HG03045 (cell line): ENCODE results near the gene SHROOM4.

Source experiments
- ATAC-seq: cut with Tn5 transposase; IDR thresholded peaks from one replicate; pipeline ENCODE4 v1.9.1; 2021; ENCODE audit warnings: mild to moderate bottlenecking, moderate library complexity; ENCODE audit not compliant: unreplicated experiment

Gene SHROOM4

GRCh38 chrX:50711907-50712306, 102.1 kb downstream of the SHROOM4 start:
- ATAC-seq: no peak

- ATAC-seq: no peak
Observed at GRCh38 chrX:50707955-50708699, 105.9 kb downstream of the SHROOM4 start.

- ATAC-seq: no peak
Observed at GRCh38 chrX:50707405-50707804, 106.6 kb downstream of the SHROOM4 start.

GRCh38 chrX:50705042-50705441, 109.0 kb downstream of the SHROOM4 start:
- ATAC-seq: no peak

GRCh38 chrX:50704360-50704759, 109.6 kb downstream of the SHROOM4 start:
- no peak for ATAC-seq

DNA sequence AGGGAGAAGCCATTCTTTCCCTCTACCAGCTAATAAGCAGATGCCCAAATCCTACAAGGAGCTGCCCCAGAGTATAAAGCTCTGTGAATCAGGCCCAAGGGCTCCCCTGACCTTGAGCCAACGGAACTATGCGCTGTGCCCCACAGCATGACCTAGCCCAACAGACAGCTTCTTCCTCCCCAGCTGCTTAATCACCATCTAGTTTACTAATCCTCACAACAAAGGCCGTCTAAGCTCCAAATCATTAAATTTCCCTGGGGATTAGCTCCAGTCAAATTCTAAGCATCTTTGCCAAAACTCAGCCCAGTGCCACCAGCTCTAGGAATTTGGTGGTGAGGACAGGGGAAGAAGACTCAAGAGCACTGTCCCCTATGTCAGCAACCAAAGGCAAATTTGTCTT, 113.1 kb downstream of the SHROOM4 start:
- ATAC-seq: no peak

DNA sequence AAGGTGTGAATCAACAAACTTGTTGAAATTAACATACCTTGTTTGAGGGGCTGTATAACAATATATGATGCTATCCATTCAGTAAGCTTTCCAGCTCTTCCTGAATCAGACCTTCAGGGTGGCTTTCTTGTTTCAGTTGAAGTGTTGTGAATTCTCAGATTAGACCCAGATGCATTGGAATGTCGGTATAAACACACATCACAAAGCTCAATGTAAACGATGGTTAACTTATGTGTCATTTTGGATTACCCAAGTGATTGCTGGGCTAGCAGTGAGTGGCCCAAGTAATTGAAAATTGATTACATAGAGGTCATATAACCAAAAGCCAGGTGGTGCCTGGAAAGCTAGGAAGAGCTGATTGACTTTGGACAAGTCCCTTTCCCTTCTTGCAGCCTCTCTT, 115.0 kb downstream of the SHROOM4 start:
- no peak for ATAC-seq

DNA sequence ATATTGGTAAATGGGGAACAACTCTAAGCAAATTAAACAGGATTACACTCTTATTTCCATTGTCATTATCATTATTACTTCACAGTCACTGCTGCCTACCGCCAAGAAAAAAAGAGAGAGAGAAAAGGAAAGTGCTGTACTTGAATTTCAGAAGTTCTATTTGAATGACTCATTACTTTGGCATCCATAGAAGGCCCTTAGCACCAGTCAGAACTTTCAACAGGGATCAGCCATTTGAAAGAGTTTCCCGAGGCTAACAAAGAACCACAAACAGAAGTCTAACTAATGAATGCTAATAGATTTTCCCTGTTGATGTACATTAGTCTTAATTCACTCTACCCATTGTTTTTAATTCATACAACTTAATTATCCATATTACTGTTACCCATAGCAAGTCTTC, 116.3 kb downstream of the SHROOM4 start:
- ATAC-seq: no peak

DNA sequence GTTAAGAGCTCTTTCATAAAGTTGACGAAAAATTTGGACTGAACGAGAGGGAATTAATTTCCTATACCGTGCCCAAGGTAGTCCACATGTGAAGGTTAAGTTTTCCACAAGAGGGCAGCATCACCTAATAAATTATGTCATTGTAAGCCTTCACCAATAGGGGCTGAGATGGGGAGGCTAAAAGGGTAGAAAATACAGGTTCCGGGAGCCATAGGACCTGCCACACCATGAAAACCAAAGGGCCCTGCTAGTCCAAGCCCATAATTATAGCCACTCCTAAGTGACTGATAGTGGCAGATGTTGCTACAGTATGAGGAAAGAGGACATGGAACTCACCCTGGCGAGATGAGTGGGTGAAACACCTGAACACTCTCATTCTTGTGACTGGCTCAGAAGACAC, 122.2 kb downstream of the SHROOM4 start:
- ATAC-seq: peak; percentile 79

- ATAC-seq: no peak
Observed at GRCh38 chrX:50684871-50685270, 129.1 kb downstream of the SHROOM4 start.

DNA sequence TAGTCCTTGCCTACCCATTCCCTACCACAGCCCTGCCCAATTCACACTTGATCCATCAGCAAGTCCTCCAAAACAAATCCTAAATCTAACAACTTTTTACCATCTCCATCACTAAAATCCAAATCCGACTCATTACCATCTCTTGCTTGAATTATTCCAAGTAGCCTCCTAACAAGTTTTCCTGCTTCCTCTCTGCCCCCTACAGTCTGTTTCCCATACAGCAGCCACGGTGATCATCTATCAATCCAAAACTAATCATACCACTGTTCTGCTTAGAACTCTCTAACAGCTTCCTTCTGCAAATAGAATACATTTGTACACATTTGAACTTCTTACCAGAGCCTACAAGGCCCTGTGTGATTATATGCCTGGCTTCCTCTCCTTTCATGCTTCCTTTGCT, 133.0 kb downstream of the SHROOM4 start:
- no peak for ATAC-seq

GRCh38 chrX:50677789-50678188, 136.2 kb downstream of the SHROOM4 start:
- ATAC-seq: no peak

GRCh38 chrX:50671661-50672060, 142.3 kb downstream of the SHROOM4 start:
- no peak for ATAC-seq

- ATAC-seq: no peak
Observed at GRCh38 chrX:50668860-50669259, 145.1 kb downstream of the SHROOM4 start.

DNA sequence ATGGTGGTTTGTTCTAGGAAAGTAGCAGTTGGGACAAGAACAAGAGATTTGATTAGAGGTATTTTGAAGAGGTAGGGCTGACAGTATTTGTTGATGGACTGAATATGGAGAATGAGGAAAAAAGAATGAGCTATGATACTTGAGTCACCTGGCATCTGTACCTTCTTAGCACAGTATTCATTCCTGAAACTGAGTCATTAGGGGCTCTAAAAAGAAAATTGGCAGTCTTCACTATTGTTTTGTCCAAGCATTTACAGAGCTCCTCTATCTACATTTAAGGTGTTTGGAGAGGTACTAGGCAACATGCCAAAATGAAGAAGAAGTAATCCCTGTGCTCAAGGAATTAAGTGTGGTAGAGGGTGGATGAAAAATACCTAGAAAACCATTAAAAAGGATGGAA, 165.8 kb downstream of the SHROOM4 start:
- ATAC-seq: no peak

GRCh38 chrX:50644496-50644895, 169.5 kb downstream of the SHROOM4 start:
- no peak for ATAC-seq

DNA sequence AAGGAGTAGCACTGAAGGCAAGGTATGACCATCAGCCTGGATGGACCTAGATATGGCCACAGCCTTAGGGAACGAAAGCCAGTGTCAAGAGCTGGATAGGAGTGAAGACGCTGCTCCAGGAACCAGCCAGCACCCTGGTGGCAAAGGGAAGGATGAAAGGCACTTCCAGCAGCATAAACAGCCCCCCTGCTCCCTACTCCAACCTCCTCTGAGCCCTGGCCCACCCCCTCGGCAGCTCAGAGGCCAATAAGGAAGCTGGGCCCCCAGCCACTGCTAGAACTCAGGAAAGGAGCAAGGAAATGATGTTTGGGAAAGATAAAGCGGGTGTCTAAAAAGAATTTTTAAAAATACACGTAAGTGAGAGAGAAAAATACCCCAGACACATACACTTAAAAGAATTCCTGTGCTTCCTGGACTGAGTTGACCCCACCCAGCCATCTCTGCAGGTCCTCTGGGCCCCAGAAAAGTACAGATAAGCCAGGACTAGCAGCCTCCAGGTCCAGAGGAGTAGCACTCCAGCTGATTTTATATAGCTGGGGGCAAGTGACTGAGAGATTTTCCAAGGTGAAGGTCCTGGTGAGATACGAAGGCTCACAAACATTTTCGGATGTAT, 170.4 kb downstream of the SHROOM4 start:
- no peak for ATAC-seq

DNA sequence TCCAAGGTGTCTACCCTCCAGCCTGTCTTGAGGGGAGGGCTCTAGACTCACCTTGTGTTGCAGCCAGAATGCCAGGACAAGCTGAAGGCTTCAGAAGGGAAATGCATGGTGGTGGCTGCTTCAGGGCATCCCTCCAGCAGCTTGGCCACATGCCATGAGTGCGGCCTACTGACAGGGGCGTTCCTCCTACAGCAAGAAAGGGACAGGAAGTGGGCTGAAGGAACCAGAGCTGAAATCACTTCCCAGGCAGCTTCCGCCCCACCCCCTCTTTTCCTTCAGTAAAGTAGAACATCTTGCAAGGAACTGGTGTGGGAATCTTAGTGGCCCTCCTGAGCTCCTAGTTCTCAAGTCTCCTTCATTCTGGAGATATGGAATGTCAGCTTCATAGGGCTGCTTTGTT, 175.9 kb downstream of the SHROOM4 start:
- no peak for ATAC-seq

DNA sequence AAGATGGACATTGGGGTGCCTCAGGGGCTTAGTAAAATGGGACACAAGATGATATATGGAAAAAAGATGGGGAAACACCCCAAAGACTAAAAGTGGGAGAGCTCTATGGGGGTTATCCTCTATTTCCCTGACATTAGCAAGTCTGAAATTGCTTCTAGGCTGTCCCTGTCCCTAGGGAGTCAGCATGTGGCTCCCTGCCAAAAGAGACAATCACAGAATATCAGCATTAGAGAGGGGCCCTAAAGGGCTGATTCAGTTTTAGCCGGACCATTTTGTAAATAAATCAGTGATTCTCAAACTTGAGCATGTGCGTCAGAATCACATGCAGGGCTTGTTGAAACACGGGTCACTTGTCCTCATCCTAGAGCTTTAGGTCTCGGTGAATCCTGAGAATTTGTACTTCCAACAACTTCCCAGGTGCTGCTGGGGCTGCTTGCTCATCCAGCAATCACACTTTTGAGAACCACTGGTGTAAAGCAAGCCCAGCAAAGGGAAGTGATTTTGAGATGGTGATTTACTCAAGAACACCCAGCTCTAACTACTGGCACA, 178.1 kb downstream of the SHROOM4 start:
- ATAC-seq: no peak

- ATAC-seq: no peak
Observed at GRCh38 chrX:50635162-50635561, 178.8 kb downstream of the SHROOM4 start.

DNA sequence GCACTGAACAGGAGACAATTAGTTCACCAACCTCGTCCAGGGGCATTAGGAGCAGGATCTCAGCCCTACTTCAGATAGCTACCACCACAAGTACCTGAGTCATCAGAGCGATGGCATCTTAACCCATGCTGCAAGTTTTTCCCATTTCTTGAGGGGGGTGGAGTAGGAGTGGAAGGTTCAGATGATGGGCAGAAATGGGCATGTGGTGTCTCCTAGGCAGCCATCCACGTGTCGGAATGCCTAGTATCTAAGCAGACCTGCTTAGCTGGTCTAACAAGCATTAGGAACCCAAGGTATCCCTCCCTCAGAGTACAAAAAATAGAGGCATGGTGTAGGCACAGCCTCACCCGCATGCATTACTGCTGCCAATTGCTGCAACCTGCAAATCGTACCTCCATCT, 184.2 kb downstream of the SHROOM4 start:
- ATAC-seq: no peak

DNA sequence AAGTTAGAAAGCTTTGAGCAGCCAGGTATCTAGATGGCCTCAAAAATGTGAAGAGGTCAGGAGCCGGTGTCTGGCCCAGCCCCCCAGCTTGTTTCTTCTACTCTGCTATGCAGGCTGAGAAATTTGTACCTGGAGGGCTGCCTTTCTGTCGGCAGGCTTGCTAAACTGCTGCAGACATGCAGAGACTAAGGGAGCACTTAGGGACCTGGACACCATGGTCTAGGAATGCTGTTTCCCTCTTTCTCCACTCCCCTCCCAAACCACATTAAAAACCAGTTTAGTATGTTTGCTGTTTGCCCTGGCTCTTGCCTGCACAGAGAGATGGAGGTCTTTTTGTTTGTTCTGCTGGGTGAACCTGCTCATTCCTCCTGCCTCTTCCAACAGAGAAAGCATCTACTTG, 186.3 kb downstream of the SHROOM4 start:
- ATAC-seq: no peak
